NCI-H1694 (cell line): ENCODE measurements around the gene PSAP.

ENCODE experiments used
- DNase-seq: peaks from one replicate; lab custom pipeline; 2025; lab: John Stamatoyannopoulos, UW

The PSAP gene

DNA sequence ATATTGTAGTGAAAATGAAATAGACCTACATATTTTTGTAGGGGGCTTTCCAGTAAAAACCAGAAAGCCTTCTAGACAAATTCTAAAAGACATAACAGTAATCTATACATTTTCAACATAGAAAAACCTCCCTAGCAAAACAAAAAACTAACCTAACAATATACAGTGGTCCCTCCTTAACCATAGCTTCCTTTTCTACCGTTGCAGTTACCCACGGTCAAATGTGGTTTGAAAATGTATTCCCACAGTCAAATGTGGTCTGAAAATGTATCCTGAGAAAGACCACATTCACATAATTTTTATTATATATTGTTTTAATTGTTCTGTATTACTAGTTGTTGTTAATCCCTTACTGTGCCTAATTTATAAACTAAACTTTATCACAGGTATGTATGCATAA, 6.4 kb downstream of the PSAP start:
- DNase-seq = no peak

DNA sequence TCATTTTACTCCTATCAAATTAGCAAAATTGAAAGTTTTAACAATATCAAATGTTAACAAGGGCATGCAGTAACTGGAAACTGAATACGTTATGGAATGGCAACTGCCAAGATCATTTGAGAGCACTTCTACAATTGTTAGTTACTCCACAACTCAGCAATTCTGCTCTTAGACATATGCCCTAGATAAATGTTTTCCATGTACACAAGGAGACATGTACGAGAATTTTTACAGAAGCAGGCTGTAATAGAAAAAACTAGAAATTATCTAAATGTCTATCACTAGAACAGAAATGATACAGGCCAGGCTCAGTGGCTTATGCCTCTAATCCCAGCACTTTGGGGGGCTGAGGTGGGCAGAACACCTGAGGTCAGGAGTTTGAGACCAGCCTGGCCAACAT, 7.0 kb downstream of the PSAP start:
- no peak for DNase-seq

DNA sequence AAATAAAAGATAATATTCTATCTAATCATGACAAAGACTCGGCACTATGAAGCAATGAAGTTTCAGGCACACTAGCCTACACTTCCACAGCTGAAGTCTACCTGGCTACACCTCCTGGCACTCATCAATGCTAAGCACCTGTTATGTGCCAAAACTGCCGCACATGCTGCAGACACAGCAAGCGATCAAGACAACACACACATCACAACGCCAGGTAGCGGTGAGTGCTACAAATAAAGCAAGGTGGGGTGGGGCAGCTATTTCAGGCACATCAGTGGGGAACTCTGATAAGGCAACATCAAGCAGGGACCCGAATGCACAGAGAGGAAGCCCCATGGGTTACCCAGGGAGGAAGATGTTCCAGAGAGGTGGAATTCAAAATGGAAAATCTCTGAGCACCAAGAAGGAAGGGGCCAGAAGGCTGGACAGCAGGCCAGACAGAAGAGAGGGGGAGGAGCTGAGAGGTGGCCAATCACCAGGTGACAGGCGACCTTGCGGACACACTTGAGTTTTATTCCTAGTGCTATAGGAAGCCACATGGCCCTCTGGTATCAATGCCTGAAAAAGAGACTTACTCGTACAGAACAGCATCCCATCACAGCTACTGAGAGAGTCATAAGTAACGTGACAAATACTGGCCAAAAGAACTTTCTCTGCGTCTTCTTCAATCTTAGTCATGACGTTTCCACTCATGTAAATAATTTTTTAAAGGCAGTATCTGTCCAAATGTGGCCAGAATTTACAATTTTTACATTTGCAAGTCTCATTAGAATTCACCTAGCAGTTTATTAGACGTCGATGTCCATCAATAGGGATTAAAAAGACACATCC, 8.0 kb downstream of the PSAP start:
- no peak for DNase-seq

DNA sequence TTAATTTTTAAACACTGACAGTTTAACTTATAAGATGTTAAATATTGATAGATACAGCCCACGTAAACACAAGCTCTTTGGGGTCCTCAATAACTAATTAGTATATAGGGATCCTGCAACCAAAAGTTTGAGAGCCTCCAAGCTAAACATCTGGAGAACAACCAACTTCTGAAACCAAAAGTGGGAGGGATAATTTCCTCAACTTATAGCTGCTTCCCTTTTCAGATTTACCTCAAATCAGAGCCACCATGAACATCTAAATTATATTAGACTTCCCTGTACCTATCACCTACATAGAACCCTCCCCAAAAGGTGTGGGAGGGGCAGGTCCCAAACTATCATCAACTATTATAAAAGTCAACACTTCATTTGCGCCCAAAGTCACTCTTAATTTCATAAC, 8.6 kb downstream of the PSAP start:
- DNase-seq = no peak

DNA sequence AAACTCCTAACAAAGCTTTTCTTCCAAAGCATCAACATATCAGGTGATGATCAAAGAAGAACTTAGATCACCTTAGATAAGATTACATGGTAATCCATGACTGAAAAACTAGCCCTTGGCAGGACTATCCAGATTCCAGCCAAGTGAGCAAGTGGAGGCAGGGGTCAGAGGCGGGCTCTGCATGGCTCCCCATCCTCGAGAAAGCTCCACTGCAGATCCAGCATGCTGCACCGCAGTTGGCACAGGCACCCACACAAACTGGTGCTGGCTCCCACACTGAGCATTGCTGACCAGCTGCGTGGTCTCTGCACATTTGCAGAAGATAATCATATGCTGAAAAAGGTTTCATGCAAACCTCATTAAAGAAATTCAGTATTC, 10.1 kb downstream of the PSAP start:
- DNase-seq = no peak

DNA sequence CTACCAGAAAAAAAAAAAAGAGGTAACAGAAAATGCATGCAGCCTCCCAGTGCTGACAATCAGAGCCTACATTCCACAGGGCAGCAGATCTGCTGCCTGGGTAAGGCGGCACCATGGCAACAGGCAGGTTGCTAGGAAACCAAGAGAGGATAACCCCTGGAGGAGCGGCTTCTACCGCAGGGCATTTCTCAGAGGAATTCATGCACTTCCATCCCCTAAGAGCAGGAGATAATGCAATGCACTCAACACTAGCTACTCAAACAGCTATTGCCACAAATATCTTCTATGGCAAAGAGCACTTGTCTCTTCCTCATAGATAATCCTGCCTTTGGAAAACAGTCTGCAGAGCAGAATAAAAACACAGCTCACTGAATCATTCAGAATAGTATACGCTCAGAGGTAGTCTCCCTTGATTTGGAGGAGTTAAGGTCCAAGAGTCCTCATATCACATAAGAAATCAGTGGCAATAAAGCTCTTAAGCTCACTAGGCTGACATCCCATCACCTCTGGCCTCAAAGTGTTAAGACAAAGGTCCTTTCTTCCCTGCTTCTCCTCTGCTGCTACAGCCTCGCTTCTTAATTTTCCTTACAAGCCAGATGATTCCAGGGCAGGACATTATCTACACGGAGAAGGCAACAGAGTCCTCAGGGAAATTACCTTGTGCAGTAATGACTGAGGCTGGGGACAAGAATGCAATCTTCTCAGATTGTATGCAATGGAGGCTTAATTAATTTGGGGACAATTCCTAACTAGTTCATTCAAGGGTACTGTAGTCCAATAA, 10.7 kb downstream of the PSAP start:
- peak; percentile 14 for DNase-seq

DNA sequence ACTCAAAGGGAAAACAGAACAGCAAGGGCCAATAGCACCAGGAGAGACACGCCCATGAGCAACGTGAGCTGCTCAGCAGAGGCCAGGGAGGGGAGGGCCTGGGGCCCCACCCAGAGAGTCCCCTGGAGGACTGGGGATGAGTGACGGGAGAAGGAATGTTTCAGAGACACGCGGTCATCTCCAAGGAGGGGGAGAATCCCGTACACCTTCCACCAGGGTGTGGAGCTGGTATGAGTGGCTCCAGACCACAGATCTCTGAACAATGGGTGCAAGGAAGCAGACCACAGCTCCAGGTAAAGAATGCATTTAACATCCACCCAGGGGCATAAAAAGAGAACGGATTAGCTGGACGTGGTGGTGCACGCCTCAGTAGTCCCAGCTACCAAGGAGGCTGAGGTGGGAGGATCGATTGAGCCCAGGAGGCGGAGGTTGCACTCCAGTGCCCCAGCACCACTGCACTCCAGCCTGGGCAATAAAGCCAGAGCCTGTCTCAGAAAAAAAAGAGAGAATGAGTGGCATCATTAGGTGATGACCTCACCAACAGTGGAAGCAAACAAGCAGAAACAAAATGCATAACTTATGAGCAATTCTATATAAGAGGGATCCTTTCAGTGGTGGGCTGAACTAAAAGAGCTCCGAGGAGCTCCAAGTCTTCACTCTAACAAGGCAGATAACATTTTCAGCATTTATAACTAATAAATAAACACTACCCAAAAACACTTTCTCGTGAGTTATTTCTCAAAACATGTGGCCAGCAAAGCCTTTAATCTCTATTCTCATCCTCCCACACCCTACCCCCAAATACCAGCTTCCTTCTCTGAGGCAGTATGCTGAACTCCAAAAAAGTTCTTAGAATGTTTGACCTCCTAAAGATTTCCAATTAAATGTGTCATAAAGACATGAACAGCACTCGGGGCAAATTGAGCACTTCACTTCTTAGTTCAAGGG, 12.5 kb downstream of the PSAP start:
- DNase-seq = no peak

DNA sequence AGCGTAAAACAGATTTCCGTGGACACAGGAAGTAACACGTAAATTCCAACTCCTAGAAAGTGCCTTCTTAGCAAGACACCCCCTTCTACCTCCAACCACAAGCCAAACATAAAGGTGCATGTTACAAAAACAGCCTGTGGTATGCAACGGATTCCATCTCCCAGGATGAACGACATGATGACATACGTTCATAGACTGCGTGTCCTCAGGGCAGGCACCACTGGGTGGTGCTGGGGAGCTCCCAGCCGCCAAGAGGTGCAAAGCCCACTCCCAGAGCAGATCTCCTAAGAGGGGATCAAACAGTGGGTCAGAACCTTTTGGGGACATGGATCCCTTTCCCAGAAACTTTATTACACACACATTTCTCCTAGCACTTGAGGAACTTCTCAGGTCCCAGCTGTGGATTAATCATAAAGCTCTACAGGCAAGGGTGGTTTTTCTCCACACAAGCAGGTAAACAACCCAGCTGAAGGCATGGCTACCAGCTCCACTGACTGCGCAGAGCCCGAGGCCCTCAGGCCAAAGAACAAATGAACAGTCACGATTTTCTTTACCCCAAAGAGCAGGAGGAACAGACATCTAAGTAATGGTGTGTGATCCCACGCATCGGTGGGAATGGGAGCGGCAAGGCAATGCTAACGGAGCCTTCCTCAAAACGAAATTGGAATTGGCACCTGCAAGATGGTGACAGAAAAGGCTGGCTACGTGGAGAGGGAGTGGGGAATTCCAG, 13.8 kb downstream of the PSAP start:
- DNase-seq = peak; percentile 21

DNA sequence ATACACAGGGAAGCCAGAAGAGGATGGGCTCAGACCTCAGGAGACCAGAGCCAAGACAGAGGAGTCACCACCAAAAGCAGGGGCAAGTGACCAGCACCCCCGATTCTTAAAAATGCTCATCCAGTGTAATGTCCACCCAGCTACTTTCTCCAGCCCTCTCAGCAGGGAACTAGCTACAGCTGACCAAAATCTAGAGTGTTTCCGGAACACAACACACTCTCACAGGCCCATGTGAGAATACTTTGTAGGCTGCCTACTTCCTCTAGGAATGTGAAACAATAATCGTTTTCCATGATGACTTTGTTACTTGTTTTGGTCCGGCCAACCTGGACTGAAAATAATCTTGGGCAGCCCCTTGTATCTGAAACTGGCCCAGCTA, 14.5 kb downstream of the PSAP start:
- DNase-seq = no peak

DNA sequence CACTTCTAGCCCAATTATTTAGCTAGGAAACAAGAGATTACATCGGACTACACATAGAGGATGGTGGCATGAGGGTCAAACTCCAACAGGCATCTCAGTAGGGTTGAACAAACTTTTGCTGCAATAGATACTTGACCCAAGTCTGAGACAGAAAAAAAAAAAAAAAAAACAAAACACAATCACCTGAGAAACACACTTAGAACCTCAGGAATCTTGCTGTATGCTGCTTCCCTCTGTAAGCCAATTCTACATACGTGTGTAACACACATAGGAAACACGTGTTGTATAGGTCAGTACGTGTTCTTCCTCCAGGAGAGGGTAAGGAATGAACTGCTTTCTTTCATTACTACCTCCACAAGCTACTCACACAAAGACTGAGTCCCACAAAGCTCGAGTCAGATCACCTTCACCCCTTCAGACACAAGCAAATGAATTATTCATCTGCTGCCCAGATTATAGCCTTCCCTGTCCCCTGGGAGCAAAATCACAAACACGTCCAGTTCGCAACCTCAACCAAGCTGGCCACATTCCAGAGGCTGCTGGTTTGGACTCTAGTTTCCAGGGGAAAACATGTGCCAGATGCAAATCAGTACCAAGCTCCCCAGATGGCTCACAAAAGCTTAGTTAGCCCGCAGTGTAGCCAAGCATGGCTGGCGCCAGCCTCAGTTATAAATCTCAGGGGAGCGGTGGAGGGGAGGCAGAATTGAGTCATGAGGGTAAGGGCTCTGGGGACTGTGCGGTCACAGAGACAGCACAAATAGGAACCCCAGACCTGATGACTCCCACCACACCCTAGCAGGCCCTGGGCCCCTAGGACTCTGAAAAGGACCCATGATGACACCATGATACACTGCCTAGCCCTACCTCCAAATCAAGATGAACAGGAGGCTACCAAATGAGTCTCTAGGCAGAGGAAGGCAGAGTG, 15.1 kb downstream of the PSAP start:
- DNase-seq = peak; percentile 90

DNA sequence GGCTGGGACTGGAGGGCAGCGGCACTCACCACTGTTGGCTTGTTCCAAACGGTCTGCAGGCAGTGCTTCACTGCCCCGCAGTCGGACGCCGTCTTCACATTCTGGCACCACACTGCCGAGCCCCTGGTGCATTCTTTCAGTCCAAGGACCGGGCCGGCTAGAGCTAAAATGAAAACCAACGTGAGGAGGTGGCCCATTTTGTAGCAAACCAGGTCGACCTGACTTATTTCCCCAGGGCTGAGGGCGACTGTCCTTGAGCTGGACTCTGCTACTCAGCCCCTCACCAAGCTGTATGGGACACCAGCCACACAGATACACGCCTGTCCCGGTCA, 16.7 kb downstream of the PSAP start:
- DNase-seq = no peak

DNA sequence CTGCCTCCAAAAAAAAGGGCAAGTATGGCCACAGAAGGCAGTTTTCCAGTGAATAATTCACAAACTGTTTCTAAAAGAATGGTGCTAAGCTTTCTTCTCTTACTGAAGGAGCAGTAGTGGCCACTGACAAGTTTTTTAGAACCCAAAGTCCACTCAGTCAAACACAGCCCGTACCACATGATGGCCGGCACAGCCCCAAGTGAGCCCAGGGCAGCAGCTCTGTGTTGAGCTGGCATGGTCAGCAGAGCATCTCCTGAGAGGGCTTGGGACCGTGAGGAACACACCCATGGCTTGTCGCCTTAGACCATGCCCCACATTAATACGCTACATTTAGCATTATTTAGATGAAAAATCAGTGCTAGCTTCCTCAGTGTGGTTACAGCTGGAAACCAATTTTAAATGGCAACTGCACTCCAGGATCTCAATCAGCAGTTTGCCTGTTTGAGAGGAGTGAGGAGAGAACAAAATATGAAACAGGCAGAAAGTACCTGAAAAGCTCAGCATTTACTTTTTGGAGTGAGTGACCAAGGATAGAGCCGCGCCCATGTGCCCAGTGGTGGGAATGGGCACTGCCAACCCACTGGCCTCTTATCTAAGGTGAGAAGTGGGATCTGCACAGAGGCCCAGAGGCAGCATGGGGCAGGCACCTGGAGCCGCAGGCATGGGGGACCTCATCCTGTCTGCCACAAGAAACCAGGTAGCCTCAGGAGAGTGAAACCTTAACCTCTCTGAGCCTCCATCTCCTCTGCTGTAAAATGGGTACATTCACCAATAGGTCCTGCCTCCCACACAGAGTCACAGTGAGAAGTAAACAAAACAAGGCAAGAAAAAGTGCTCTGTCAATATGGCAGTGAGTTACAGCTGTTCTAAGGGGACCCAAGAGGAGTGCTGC, 17.4 kb downstream of the PSAP start:
- DNase-seq = no peak

DNA sequence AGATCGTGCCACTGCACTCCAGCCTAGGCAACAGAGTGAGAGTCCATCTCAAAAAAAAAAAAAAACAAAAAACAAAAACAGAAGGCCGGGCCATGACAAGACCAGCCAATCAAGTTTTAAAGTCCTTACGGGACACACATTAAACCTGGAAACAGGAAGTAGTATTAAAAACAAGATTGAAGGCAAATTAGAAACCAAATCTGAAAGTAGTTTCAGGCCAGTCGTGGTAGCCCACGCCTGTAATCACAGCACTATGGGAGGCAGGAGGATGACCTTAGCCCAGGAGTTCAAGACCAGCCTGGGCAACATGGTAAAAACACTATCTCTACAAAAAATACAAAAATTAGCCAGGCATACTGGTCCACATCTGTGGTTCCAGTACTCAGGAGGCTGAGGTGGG, 18.1 kb downstream of the PSAP start:
- no peak for DNase-seq

DNA sequence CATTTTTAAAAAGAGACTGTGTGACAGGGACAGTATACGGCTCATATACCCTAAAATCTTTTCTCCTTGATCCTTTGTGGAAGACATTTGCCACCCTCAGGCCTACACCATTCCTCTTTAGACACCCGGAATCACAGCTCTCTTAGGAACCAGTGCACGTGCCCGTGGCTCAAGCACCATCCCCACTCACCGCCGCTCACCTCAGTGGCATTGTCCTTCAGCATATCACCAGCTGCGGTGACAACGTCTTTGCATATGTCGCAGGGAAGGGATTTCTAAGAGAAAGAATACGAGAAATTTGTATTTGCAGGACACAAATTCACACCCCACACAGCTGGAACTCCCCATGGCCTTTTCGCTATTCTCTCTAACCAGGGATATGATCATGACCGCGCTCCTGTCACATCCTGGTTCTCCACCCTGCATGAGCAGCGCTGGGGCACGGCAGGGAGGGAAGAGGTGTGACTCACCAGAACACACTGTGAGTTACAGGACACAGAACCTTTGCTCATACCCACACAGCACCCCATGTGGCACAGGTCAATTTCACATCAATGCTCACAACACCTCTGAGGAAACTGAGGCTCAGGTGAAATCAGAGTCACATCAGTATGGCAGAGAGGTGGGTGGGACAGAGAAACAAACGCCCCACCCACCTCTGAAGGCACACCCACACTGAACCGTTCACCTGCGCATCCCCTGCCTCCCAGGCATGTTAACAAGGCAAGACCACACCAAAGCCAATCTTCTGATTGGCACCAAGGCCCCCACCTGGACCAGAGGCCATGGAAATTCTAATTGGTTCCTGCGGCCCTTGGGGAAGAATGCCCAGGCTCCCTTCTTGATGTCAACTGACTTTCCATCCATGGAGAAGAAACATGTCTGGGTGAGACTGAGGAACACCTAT, 19.2 kb downstream of the PSAP start:
- DNase-seq = no peak

DNA sequence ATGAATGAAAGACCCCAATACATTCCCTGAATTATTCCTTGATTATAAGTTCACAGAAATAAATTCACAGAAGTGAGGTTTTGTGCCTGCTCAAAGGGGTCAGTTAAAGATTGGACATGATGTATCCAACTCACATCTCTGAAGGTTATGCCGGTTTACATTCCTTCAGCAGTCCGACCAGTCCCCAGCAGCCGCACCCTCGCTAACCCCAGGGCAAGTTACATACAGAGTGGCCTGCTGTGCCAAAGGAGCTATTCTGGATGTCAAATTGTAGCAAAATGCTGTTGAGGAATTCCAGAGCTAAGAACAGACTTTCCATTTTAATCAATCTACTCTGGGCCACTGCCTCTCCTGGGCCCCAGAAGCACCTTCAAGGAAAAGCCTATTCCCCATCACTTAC, 20.3 kb downstream of the PSAP start:
- DNase-seq = no peak

DNA sequence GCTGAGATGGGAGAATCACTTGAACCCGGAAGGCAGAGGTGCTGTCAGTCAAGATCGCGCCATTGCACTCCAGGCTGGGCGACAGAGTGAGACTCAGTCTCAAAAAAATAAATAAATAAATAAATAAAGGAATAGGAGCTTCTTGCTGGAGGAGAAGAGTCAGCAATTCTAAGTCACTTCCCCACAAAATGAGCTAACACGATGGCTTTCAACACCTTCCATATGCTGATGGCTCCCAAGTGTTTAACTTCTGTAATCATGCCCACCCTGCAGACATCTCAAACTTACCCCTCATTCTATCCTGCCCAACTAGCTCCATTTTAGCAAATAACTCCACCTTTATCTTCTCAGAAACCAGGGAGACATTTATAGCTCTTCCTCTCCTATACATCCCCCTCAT, 21.2 kb downstream of the PSAP start:
- no peak for DNase-seq

DNA sequence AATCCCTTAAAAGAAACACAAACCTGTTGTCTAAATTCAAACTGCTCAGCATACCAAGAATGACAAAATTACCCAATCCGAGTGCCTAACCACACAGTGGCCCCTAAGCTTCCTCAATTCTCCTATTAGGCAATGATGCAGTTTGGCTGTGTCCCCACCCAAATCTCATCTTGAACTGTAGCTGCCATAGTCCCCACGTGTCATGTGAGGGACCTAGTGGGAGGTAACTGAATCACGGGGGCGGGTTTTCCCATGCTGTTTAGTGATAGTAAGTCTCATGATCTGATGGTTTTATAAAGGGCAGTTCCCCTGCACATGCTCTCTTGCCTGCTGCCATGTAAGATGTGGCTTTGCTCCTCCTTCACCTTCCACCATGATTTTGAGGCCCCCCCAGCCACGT, 21.9 kb downstream of the PSAP start:
- no peak for DNase-seq

DNA sequence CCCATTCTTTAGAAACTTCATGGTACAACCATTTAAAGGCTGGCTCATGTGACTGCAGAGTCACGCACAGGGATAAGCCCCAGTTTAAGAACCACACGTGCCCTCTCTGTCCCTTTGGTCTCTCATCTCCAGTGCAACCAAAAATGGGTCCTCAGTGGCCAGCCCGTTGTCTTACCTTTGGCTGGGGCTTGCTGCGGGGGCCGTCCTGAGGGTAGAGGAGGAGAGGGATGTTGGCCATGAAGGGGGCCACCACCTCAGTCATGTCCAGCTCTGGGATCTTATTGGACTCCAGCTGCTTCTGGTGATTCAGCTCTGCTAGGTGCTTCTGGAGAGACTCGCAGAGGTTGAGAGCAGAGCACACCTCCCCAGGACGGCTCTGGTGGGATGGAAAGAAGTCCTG, 22.3 kb downstream of the PSAP start:
- no peak for DNase-seq

DNA sequence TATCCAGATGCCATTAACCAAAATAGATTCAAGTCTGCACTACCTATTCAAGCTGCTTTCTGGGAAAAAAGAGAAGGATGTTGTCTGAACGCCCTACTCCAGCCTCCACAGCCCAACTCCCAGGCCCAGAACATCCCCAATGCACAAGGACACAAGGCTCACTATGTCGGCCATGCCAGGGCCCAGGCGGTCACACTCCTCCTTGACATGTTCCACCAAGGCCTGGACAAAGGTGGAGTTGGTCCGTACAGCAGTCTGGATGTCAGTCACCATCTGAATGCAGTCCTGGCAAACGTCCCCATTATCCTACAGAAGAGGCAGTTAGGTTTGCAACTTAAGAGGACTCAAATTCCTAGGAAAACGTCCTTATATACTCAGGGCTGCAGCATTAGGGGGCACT, 23.2 kb downstream of the PSAP start:
- DNase-seq = no peak
